Measurements from ENCODE around the gene ACTC1.

Gene ACTC1

GRCh38 chr15:34799149-34800101, 4.1 kb upstream of the ACTC1 start:
- H3K4me3 ChIP-seq (ENCODE audit: low read depth, low read length), result no peak overlapping the region
- no peak for TF ChIP-seq CTCF (IDR thresholded peaks at IDR 0.05; ENCODE audit: borderline replicate concordance, insufficient read depth, low read depth, low read length)

DNA sequence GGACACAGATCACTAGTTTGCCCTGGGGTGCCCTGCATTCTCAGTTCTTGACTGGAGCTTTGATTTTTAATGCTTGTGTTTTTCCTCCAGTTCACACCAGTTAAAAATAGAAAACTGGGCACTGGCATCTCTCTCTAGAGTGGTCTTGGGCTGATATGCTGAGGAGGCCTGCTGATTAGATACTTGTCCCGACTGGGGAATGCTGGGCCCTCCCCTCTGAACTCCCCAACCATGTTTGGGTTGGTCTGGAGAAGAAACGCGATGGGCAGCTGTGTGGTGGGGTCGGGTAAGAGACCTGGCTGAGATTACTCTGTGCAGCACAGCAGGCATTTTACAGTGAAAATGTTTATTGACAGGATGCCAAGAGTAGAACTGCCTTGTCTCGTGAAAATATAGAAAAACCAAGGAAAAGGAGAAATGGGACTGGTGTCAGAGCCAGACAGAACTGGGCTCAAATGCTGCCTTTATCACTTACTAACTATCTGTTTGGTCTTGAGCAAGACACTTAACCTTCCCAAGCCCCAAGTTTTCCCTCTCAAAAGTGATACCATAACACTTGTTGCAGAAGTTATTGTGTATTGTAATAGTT, 1.6 kb upstream of the ACTC1 start:
- no peak for TF ChIP-seq CTCF (IDR thresholded peaks at IDR 0.05; ENCODE audit: borderline replicate concordance, insufficient read depth, low read depth, low read length)
- H3K4me3 ChIP-seq (ENCODE audit: low read depth, low read length), result no peak overlapping the region

- no peak overlapping the region for H3K4me3 ChIP-seq (ENCODE audit: low read depth, low read length)
- TF ChIP-seq CTCF (IDR thresholded peaks at IDR 0.05; ENCODE audit: borderline replicate concordance, insufficient read depth, low read depth, low read length), result no peak
Observed at GRCh38 chr15:34794590-34795206, 651 bp downstream of the ACTC1 start.

DNA sequence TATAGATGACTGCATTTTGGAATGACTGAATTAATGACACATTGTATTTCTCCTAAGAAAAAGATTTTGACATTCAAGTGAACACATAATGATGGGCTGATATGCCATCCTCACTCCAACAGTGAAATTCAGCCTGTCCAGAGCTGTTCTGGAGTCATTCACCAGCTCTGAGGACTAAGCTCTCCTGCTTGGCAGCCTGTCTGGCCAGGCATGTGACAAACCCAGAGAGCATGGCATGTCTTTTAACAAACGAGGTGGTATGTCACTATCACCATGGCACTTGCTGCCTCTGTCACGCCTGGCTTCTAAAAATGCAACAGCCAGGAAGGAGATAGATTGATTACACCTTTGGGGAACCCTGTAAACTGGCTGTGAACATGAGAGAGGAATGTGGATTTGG, 1.4 kb downstream of the ACTC1 start:
- no peak overlapping the region for H3K4me3 ChIP-seq (ENCODE audit: low read depth, low read length)
- no peak for TF ChIP-seq CTCF (IDR thresholded peaks at IDR 0.05; ENCODE audit: borderline replicate concordance, insufficient read depth, low read depth, low read length)

GRCh38 chr15:34793071-34793470, 2.3 kb downstream of the ACTC1 start:
- H3K4me3 ChIP-seq (ENCODE audit: low read depth, low read length), result no peak overlapping the region
- TF ChIP-seq CTCF (IDR thresholded peaks at IDR 0.05; ENCODE audit: borderline replicate concordance, insufficient read depth, low read depth, low read length), result no peak

GRCh38 chr15:34791701-34792100, 3.6 kb downstream of the ACTC1 start:
- H3K4me3 ChIP-seq (ENCODE audit: low read depth, low read length), result no peak overlapping the region
- no peak for TF ChIP-seq CTCF (IDR thresholded peaks at IDR 0.05; ENCODE audit: borderline replicate concordance, insufficient read depth, low read depth, low read length)
